Stimulated activated CD4-positive, alpha-beta T cell treated with anti-CD3 and anti-CD28 coated beads, Interleukin-2, amount 100 ng/mL, for 4 hours (primary cell): ENCODE results near the gene NRARP.
"Not testable (repeated sequence)": the region's sequence is repeated elsewhere in the genome, so short reads cannot be mapped to it uniquely, and the experiment has no call there.

Experiments used
- DNase-seq: peaks from one replicate; pipeline ENCODE4 v3.0.0-alpha.2; 2020; ENCODE audit warnings: low read depth

NRARP gene

GRCh38 chr9:137276473-137277328, 25.4 kb downstream of the NRARP start:
- no peak for DNase-seq

GRCh38 chr9:137275588-137276472, 26.2 kb downstream of the NRARP start:
- no peak for DNase-seq

- no peak for DNase-seq
Measured at GRCh38 chr9:137275203-137275587, 26.9 kb downstream of the NRARP start.

- no peak for DNase-seq
Measured at GRCh38 chr9:137273611-137274320, 28.3 kb downstream of the NRARP start.

- no peak for DNase-seq
Measured at GRCh38 chr9:137273095-137273490, 29.0 kb downstream of the NRARP start.

- no peak for DNase-seq
Measured at GRCh38 chr9:137272241-137273094, 29.6 kb downstream of the NRARP start.

- DNase-seq = no peak
Measured at GRCh38 chr9:137271696-137272076, 30.4 kb downstream of the NRARP start.

GRCh38 chr9:137270929-137271695, 31.0 kb downstream of the NRARP start:
- DNase-seq = no peak

- no peak for DNase-seq
Measured at GRCh38 chr9:137269231-137269772, 32.8 kb downstream of the NRARP start.

- DNase-seq = no peak
Measured at GRCh38 chr9:137268538-137269201, 33.4 kb downstream of the NRARP start.

GRCh38 chr9:137267933-137268355, 34.1 kb downstream of the NRARP start:
- no peak for DNase-seq

- no peak for DNase-seq
Measured at GRCh38 chr9:137266585-137267453, 35.3 kb downstream of the NRARP start.

- no peak for DNase-seq
Measured at GRCh38 chr9:137266162-137266527, 35.9 kb downstream of the NRARP start.

- no peak for DNase-seq
Measured at GRCh38 chr9:137265496-137266161, 36.4 kb downstream of the NRARP start.

GRCh38 chr9:137264067-137264466, 38.0 kb downstream of the NRARP start:
- DNase-seq = no peak

GRCh38 chr9:137263506-137263905, 38.6 kb downstream of the NRARP start:
- no peak for DNase-seq

GRCh38 chr9:137262909-137263285, 39.2 kb downstream of the NRARP start:
- DNase-seq = no peak

- DNase-seq = not testable (repeated sequence)
Measured at GRCh38 chr9:137262173-137262908, 39.7 kb downstream of the NRARP start.
